Activated T-cell treated with anti-CD3 and anti-CD28 coated beads, Interleukin-2, amount 50 U/mL, for 72 hours (primary cell): ENCODE data around the gene TMEM221. TPM values are rescaled to one million over a fixed set of nuclear protein-coding genes. Genes with fewer than 3 reads are reported as not detected.

Source experiments
- ATAC-seq, 2 donors: fragments of 150-1000 bp; cut with Tn5 transposase; replicated peaks in 1 of 2; 2 replicates each; pipeline ENCODE4 v1.10.0; 2021; ENCODE audit warnings: moderate library complexity in 2 of 2, mild to moderate bottlenecking in 1 of 2
- DNase-seq, 2 donors: peaks; one replicate each; pipeline ENCODE4 v3.0.0; 2021 to 2022; ENCODE audit warnings: mixed read lengths in 1 of 2
- H3K27ac Mint-ChIP-seq: one replicate; pipeline ENCODE4 v1.8.0; 2022; ENCODE audit warnings: mild to moderate bottlenecking, moderate library complexity, mixed read lengths
- H3K27me3 Mint-ChIP-seq: one replicate; pipeline ENCODE4 v1.8.0; 2022; ENCODE audit warnings: low read depth, mixed read lengths
- H3K36me3 Mint-ChIP-seq, 2 donors: one replicate each; pipeline ENCODE4 v1.8.0; 2022; ENCODE audit warnings: mixed read lengths in 2 of 2, mild to moderate bottlenecking in 1 of 2; ENCODE audit not compliant: insufficient read depth in 2 of 2
- H3K4me1 Mint-ChIP-seq: one replicate; pipeline ENCODE4 v1.8.0; 2022; ENCODE audit warnings: low read depth, mixed read lengths
- H3K4me3 Mint-ChIP-seq, 2 donors: one replicate each; pipeline ENCODE4 v1.8.0; 2022; ENCODE audit warnings: mild to moderate bottlenecking in 2 of 2, mixed read lengths in 2 of 2, moderate library complexity in 2 of 2
- H3K9me3 Mint-ChIP-seq, 2 donors: one replicate each; pipeline ENCODE4 v1.8.0; 2022; ENCODE audit warnings: mixed read lengths in 2 of 2
- total RNA-seq, 2 donors: library from RNA; stranded (reverse); gene quantifications; one replicate each; pipeline ENCODE4 v1.2.3, GENCODE V29; 2022

TMEM221 gene
- total RNA-seq, 2 donors from 2014 or later: not detected

DNA sequence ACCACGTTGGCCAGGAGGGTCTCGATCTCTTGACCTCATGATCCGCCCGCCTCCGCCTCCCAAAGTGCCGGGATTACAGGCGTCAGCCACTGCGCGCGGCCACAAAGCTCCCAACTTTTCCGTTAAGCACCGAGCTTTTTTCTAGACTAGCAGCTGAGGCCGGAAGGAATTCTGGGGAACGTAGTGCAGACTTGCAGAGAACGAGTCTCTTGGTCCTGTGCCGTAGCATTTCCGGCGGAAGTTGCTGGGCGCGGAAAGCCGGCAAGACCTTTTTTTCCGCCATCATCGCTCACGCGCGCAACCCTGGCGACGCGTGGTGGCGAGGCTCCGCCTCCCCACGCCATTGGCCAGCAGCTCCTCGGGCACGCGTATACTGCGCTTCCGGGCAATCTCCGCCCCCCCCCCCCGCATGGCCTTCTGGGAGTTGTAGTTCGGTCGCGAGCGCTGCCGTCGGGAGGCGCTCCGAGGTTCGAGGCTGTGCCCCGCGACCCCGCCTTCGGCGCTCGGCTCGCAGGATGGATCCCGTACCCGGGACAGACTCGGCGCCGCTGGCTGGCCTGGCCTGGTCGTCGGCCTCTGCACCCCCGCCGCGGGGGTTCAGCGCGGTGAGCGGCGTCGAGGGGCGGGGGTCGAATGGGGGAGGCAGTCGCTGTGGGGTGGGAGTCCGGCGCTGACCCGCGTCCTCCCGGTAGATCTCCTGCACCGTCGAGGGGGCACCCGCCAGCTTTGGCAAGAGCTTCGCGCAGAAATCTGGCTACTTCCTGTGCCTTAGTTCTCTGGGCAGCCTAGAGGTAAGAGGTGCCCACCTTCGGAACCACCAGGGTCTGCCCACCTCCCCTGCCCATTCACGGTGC, 28.6 kb downstream of the TMEM221 start, which contains the start of gene MVB12A:
Gene MVB12A (plus strand): TSS at position 427 of the 854 bp plus-strand sequence. CDS start 89 bp downstream, at position 516.
- DNase-seq (peak; percentile 95 to 96), ATAC-seq (peak; percentile 96 to 98)
- H3K9me3 Mint-ChIP-seq: no peaks in the 10 kb centered on the region
- H3K4me3 Mint-ChIP-seq: peak within 1 kb of the TSS; percentile 97 to 100
- peaks cover 18% of the 10 kb centered on the region for H3K4me1 Mint-ChIP-seq
- no peaks in the 10 kb centered on the region for H3K27me3 Mint-ChIP-seq
- H3K27ac Mint-ChIP-seq: peak within 1 kb of the TSS; percentile 98
- no peaks in the 10 kb centered on the region for H3K36me3 Mint-ChIP-seq

DNA sequence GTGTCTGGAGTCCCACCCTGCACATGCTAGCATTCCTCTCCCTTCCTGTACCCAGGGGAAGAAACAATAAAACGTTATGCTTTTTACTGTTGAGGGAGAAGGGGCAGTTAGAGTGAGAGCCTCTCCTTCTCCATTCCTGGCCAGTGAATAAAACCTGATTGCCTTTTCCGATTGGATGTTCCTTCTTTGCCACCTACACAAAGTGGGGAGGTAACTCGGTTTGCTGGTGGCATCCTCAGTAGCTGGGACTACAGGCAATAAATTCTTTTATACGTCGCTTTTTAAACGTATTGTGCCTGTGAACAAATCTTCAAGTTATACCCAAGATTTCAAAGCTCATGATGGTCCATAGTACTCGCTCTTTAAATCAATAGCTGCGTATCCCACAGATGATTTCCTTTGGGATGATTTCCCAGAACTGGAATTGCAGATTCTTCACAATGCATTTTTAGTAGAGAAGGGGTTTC, 29.3 kb downstream of the TMEM221 start:
- H3K27me3 Mint-ChIP-seq: no peaks in the 10 kb centered on the region
- DNase-seq (no peak), ATAC-seq (no peak)
- H3K9me3 Mint-ChIP-seq: no peaks in the 10 kb centered on the region
- peaks cover 18% of the 10 kb centered on the region for H3K4me1 Mint-ChIP-seq
- H3K36me3 Mint-ChIP-seq: peaks cover 0 to 1% of the 10 kb centered on the region in 2 donors
- peak overlapping the region; percentile 98 for H3K27ac Mint-ChIP-seq
- H3K4me3 Mint-ChIP-seq: peak overlapping the region; percentile 97 to 100

- DNase-seq (no peak), ATAC-seq (no peak)
- Mint-ChIP-seq H3K9me3 (no peaks in the 10 kb centered on the region), H3K27ac (no peak overlapping the region), H3K4me1 (peaks cover 18% of the 10 kb centered on the region), H3K27me3 (no peaks in the 10 kb centered on the region), H3K36me3 (peaks cover 0 to 1% of the 10 kb centered on the region in 2 donors), H3K4me3 (peak overlapping the region; percentile 97 to 100)
Measured at GRCh38 chr19:17418710-17419109, 29.8 kb downstream of the TMEM221 start.

DNA sequence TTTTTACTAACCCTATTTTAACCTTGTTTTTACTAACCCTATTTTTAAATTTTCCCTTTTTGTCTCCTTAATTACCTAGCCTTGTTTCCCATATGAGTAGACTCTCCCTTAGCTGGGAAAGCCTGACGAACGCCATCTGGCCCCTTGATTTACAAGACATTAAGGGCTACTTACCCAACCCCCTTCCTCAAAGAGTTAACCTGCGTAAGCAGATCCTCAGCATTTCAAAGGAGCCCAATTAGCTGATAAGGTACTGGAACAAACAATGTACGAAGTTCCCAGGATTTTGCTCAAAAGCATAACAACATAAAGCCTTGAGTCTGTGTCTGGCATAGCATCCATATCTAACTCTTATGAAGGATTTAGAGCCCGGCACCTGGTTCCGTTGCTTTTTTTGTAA, 33.3 kb downstream of the TMEM221 start:
- Mint-ChIP-seq H3K27ac (peak overlapping the region; percentile 69), H3K4me3 (no peak overlapping the region), H3K27me3 (no peaks in the 10 kb centered on the region), H3K36me3 (peaks cover 1 to 5% of the 10 kb centered on the region in 2 donors), H3K9me3 (no peaks in the 10 kb centered on the region), H3K4me1 (peaks cover 25% of the 10 kb centered on the region)
- ATAC-seq (no peak), DNase-seq (no peak)

- Mint-ChIP-seq H3K27ac (no peak overlapping the region), H3K4me3 (no peak overlapping the region), H3K9me3 (no peaks in the 10 kb centered on the region), H3K27me3 (no peaks in the 10 kb centered on the region), H3K36me3 (peaks cover 1 to 5% of the 10 kb centered on the region in 2 donors), H3K4me1 (peaks cover 28% of the 10 kb centered on the region)
- DNase-seq (no peak), ATAC-seq (no peak)
Measured at GRCh38 chr19:17414097-17414496, 34.4 kb downstream of the TMEM221 start.

DNA sequence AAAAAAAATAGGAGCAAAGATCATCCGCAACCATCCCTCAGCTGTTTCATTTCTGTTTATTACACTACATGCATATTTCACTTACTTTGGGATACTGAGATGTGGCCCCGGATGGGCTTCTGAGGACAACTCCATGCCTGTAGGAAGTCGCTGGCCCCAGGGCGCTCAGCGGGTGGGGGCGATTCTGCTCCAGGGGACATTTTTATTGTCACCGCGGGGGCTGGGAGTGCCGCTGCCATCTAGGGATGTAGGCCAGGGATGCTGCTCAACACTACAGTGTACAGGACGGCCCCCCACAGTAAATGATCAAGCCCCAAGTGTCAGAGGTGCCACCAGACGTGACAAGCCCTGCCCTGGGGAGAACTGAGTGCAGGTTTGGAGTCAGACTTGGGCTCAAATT, 36.7 kb downstream of the TMEM221 start:
- ATAC-seq (no peak), DNase-seq (no peak)
- no peaks in the 10 kb centered on the region for H3K27me3 Mint-ChIP-seq
- no peak overlapping the region for H3K27ac Mint-ChIP-seq
- no peak overlapping the region for H3K4me3 Mint-ChIP-seq
- no peaks in the 10 kb centered on the region for H3K9me3 Mint-ChIP-seq
- peaks cover 1 to 5% of the 10 kb centered on the region in 2 donors for H3K36me3 Mint-ChIP-seq
- H3K4me1 Mint-ChIP-seq: peaks cover 35% of the 10 kb centered on the region

GRCh38 chr19:17409990-17410389, 38.5 kb downstream of the TMEM221 start:
- H3K36me3 Mint-ChIP-seq: peaks cover 1 to 5% of the 10 kb centered on the region in 2 donors
- DNase-seq: no peak
- no peak overlapping the region for H3K27ac Mint-ChIP-seq
- no peak overlapping the region for H3K4me3 Mint-ChIP-seq
- ATAC-seq: no peak
- H3K27me3 Mint-ChIP-seq: no peaks in the 10 kb centered on the region
- peaks cover 50% of the 10 kb centered on the region for H3K4me1 Mint-ChIP-seq
- H3K9me3 Mint-ChIP-seq: no peaks in the 10 kb centered on the region

DNA sequence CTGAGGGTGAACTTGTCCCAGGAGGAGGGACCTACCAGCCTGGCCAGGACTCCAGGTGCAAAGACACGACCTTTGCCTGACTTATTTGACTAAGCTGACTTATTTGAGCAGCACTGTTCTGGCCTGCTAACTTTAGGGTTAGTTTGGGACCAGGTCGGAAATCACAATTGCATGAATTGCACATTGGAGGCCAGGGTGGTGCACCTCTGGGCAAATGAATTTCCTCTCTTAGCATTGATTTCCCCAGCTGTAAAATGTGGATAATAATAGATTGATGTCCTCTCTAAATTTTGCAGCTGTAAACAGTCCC, 41.6 kb downstream of the TMEM221 start:
- no peaks in the 10 kb centered on the region for H3K27me3 Mint-ChIP-seq
- peak overlapping the region; percentile 87 to 97 for H3K4me3 Mint-ChIP-seq
- no peaks in the 10 kb centered on the region for H3K36me3 Mint-ChIP-seq
- peak overlapping the region; percentile 91 for H3K27ac Mint-ChIP-seq
- peak; percentile 4 to 12 for ATAC-seq
- no peaks in the 10 kb centered on the region for H3K9me3 Mint-ChIP-seq
- peaks cover 55% of the 10 kb centered on the region for H3K4me1 Mint-ChIP-seq
- DNase-seq: no peak

GRCh38 chr19:17406046-17406886, 42.2 kb downstream of the TMEM221 start:
- ATAC-seq: peak; percentile 52 to 53
- DNase-seq: peak; percentile 56 to 63
- Mint-ChIP-seq H3K4me3 (peak overlapping the region; percentile 87 to 97), H3K27ac (peak overlapping the region; percentile 91), H3K9me3 (no peaks in the 10 kb centered on the region), H3K4me1 (peaks cover 55% of the 10 kb centered on the region), H3K36me3 (peaks cover 0 to 2% of the 10 kb centered on the region in 2 donors), H3K27me3 (no peaks in the 10 kb centered on the region)

DNA sequence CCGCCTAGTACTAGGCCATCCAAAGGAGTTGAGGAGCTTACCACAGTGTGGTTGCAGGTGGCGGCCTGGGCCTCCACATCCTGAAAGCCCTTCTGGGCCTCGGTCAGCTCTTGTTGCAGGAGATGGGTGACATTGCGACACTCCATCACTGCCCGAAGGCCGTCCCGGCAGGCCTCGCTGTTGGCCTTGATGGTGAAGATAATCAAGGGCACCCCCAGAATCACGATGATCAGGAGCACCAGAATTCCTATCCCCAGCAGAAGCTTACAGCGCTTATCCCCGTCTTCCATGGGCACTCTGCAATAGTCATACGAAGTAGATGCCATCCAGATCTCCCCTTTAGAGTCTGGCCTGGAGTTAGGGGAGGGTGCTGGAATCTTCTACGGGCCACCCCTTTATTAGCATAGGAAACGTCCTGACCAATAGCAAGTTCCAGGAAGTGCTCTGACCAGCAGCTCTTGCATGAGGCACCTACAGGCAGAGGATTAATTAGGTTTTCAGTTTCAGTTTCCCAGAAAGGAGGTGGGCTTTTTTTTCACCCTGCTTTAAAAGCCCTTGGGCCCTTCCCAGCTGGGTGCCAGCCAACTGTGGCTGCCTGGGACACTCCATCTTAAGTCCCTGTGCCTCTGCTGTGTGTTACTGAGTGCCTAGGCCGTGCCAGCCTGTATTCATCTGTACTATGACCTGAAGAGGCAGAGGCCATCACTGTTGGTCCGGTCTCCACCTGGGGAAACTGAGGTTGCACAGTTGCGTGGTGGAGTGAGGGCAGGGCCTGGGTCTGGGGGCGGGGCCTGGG, 43.0 kb downstream of the TMEM221 start, which contains the start of gene BST2:
Gene BST2 (minus strand): TSS at position 381 of the 796 bp plus-strand sequence. CDS start 55 bp downstream, at position 326.
- H3K27me3 Mint-ChIP-seq: no peaks in the 10 kb centered on the region
- H3K36me3 Mint-ChIP-seq: peaks cover 0 to 2% of the 10 kb centered on the region in 2 donors
- H3K4me3 Mint-ChIP-seq: peak within 1 kb of the TSS; percentile 87 to 97
- ATAC-seq: peak; percentile 69 to 81
- H3K9me3 Mint-ChIP-seq: no peaks in the 10 kb centered on the region
- H3K27ac Mint-ChIP-seq: peak within 1 kb of the TSS; percentile 91
- peak; percentile 55 to 58 for DNase-seq
- H3K4me1 Mint-ChIP-seq: peaks cover 54% of the 10 kb centered on the region

DNA sequence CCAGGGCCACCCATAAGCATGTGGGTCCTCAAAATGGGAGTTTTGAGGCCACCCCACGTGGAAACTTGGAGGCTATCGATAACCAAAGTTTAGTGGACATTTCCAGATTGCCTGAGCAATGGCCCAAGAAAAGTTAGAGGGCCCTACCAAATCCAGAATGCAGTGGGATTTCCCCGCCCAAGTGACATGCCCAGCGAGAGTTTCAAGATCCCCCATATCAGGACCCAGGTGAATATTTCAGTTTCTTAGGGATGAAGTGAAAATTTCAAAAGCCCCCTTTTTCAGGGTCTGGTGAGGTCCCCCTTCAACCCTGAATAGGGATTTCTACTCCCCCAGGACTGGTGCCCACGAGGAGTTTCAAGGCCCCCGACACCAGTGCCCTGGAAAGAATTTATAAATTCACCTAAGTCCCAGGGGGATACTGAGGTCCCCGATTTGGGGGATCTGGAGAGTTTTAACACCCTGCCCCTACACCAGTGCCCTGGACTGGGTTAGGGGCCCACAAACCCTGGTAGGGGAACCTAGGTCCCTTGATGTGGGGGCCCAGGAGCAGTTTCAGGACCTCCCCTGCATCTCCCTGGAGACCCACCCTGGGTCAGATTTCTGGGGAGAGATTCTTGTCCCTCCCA, 43.7 kb downstream of the TMEM221 start:
- no peaks in the 10 kb centered on the region for H3K27me3 Mint-ChIP-seq
- H3K4me3 Mint-ChIP-seq: peak overlapping the region; percentile 87 to 97
- no peaks in the 10 kb centered on the region for H3K9me3 Mint-ChIP-seq
- ATAC-seq: no peak
- H3K27ac Mint-ChIP-seq: peak overlapping the region; percentile 91
- H3K36me3 Mint-ChIP-seq: peaks cover 0 to 2% of the 10 kb centered on the region in 2 donors
- DNase-seq: no peak
- peaks cover 53% of the 10 kb centered on the region for H3K4me1 Mint-ChIP-seq

GRCh38 chr19:17404015-17404414, 44.5 kb downstream of the TMEM221 start:
- Mint-ChIP-seq H3K27ac (no peak overlapping the region), H3K4me3 (peak overlapping the region; percentile 87 to 97), H3K27me3 (no peaks in the 10 kb centered on the region), H3K4me1 (peaks cover 46% of the 10 kb centered on the region), H3K36me3 (peaks cover 0 to 2% of the 10 kb centered on the region in 2 donors), H3K9me3 (no peaks in the 10 kb centered on the region)
- ATAC-seq: no peak
- peak; percentile 20 to 21 for DNase-seq
